Liver (tissue), 9 donors: ENCODE data around the gene ACKR2. TPM values are rescaled to one million over a fixed set of nuclear protein-coding genes. Genes with fewer than 3 reads are reported as not detected.
A peak's percentile ranks its signal among the peaks of the same experiment; 100 is the strongest.

ENCODE experiments used
- DNase-seq: peaks from one replicate; pipeline ENCODE4 v3.0.0-alpha.2; 2017; ENCODE audit warnings: low spot score
- H3K27ac ChIP-seq, 2 donors: one replicate each; pipeline ENCODE4 v1.7.0; 2013; ENCODE audit warnings: inconsistent platforms in 2 of 2, low read length in 2 of 2, control low read depth in 1 of 2, low read depth in 1 of 2, mild to moderate bottlenecking in 1 of 2
- H3K27me3 ChIP-seq, 4 donors: one replicate each; pipeline versions ENCODE4 v1.6.1 to v1.7.0; 2013; ENCODE audit warnings: low read length in 3 of 4, inconsistent platforms in 1 of 4, mild to moderate bottlenecking in 1 of 4, moderate library complexity in 1 of 4; ENCODE audit not compliant: control insufficient read depth in 4 of 4, insufficient read depth in 4 of 4
- H3K36me3 ChIP-seq, 4 donors: one replicate each; pipeline versions ENCODE4 v1.6.1 to v1.7.0; 2013; ENCODE audit warnings: low read length in 3 of 4, mild to moderate bottlenecking in 3 of 4, low read depth in 1 of 4, moderate library complexity in 1 of 4; ENCODE audit not compliant: control insufficient read depth in 4 of 4, insufficient read depth in 3 of 4
- H3K4me1 ChIP-seq, 4 donors: one replicate each; pipeline versions ENCODE4 v1.6.1 to v1.7.0; 2013; ENCODE audit warnings: low read length in 3 of 4, mild to moderate bottlenecking in 3 of 4, moderate library complexity in 1 of 4; ENCODE audit not compliant: control insufficient read depth in 4 of 4, insufficient read depth in 4 of 4
- H3K4me3 ChIP-seq, 3 donors: one replicate each; pipeline versions ENCODE4 v1.6.1 to v1.7.0; 2013; ENCODE audit warnings: low read length in 3 of 3, control low read depth in 1 of 3, low read depth in 1 of 3, mild to moderate bottlenecking in 1 of 3
- H3K9ac ChIP-seq, 2 donors: one replicate each; pipeline ENCODE4 v1.7.0; 2013; ENCODE audit warnings: low read length in 2 of 2, mild to moderate bottlenecking in 2 of 2, moderate library complexity in 2 of 2, control low read depth in 1 of 2, low read depth in 1 of 2
- H3K9me3 ChIP-seq, 4 donors: one replicate each; pipeline versions ENCODE4 v1.6.1 to v1.7.0; 2013; ENCODE audit warnings: low read length in 3 of 4; ENCODE audit not compliant: control insufficient read depth in 4 of 4
- ATF3 ChIP-seq: IDR thresholded peaks from 2 replicates; pipeline ENCODE4 v1.6.1; 2016; ENCODE audit warnings: antibody characterized with exemption
- CTCF ChIP-seq: fragments of 150-350 bp; IDR thresholded peaks from 2 replicates; pipeline ENCODE4 v1.5.1; 2017; ENCODE audit warnings: improper control_type of control experiment, low read depth, low read length; ENCODE audit not compliant: missing input control
- FOXA1 ChIP-seq: IDR thresholded peaks from 2 replicates; pipeline ENCODE4 v1.6.1; 2016; ENCODE audit warnings: antibody characterized with exemption
- GABPA ChIP-seq, 2 donors: IDR thresholded peaks in 1 of 2; conservative IDR thresholded peaks in 1 of 2; 2 replicates each; pipeline ENCODE4 v1.6.1; 2016; ENCODE audit warnings: antibody characterized with exemption in 2 of 2, mild to moderate bottlenecking in 1 of 2, moderate library complexity in 1 of 2
- JUND ChIP-seq, 2 donors: IDR thresholded peaks; 2 replicates each; pipeline ENCODE4 v1.6.1; 2016; ENCODE audit warnings: antibody characterized with exemption in 2 of 2
- NR2F2 ChIP-seq: IDR thresholded peaks from 2 replicates; pipeline ENCODE4 v1.6.1; 2016; ENCODE audit warnings: antibody characterized with exemption
- RAD21 ChIP-seq, 2 donors: IDR thresholded peaks; 2 replicates each; pipeline ENCODE4 v1.6.1; 2016; ENCODE audit warnings: antibody characterized with exemption in 2 of 2, mild to moderate bottlenecking in 2 of 2
- REST ChIP-seq: IDR thresholded peaks from 2 replicates; pipeline ENCODE4 v1.6.1; 2016; ENCODE audit warnings: antibody characterized with exemption, mild to moderate bottlenecking
- RXRA ChIP-seq, 2 donors: IDR thresholded peaks; 2 replicates each; pipeline ENCODE4 v1.6.1; 2017 to 2018; ENCODE audit warnings: antibody characterized with exemption in 2 of 2, mild to moderate bottlenecking in 1 of 2
- SP1 ChIP-seq: IDR thresholded peaks from 2 replicates; pipeline ENCODE4 v1.6.1; 2018; ENCODE audit warnings: antibody characterized with exemption, mild to moderate bottlenecking
- TAF1 ChIP-seq: conservative IDR thresholded peaks from 2 replicates; pipeline ENCODE4 v1.6.1; 2016; ENCODE audit warnings: antibody characterized with exemption, mild to moderate bottlenecking
- YY1 ChIP-seq: IDR thresholded peaks from 2 replicates; pipeline ENCODE4 v1.6.1; 2016; ENCODE audit warnings: antibody characterized with exemption, mild to moderate bottlenecking
- WGBS: extraction: QIAGEN DNeasy Blood & Tissue Kit; methylation state at CpG from one replicate; pipeline ENCODE4 v1.1.7; 2013; 5-methylcytosine and 5-hydroxymethylcytosine counted together
- polyA plus RNA-seq, 2 donors: library from polyadenylated mRNA; stranded (reverse) in 1 of 2; unstranded in 1 of 2; fragments of 200-250 nt in 1 of 2; fragments of >200 nt in 1 of 2; fragmentation: Nextera tagmentation in 1 of 2; extraction: Ambion mirVana in 1 of 2; gene quantifications; one replicate each; pipeline versions ENCODE4 v1.2.1 to v1.2.3, GENCODE V29; 2013 to 2015
- total RNA-seq, 2 donors: library from RNA; depleted of rRNA; stranded (reverse); fragments of >200 nt; gene quantifications; one replicate each; pipeline ENCODE4 v1.2.3, GENCODE V29; 2014
- TF ChIP-seq, protein P1 (sequence below): IDR thresholded peaks from 2 replicates; pipeline ENCODE4 v1.6.1; 2016; ENCODE audit warnings: antibody characterized with exemption
- TF ChIP-seq, protein P2 (sequence below): IDR thresholded peaks from 2 replicates; pipeline ENCODE4 v1.6.1; 2016; ENCODE audit warnings: antibody characterized with exemption
- donor health status: healthy.
- donor health status: healthy.
- donor health status: healthy.
- donor health status: healthy.
- donor health status: healthy.

ACKR2 gene
- total and polyA plus RNA-seq, 4 donors = 7.3 to 19.3 (median 10.8) TPM

DNA sequence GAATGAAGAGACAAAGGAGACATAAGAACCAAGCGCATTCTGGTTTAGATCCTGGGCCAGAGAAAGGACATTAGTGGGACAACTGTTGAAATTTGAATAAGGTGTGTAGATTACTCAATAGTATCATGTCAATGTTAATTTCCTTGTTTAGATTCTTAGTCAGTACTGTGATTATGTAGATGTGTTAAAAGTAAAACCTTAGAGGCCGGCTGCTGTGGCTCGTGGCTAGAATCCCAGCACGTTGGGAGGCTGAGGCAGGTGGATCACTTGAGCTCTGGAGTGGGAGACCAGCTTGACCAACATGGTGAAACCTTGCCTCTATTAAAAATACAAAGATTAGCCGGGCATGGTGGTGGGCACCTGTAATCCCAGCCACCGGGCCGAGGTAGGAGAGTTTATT is 39.8 kb downstream of the ACKR2 start:
- 94% methylated on average over 7 of the region's 7 CpGs for WGBS
- no peaks in the 10 kb centered on the region for H3K9me3 ChIP-seq
- peak; percentile 33 for DNase-seq
- no peaks in the 10 kb centered on the region for H3K36me3 ChIP-seq
- H3K9ac ChIP-seq = no peak overlapping the region
- H3K4me3 ChIP-seq = no peak overlapping the region
- H3K27ac ChIP-seq = no peak overlapping the region
- peaks cover 26 to 49% (median 43%) of the 10 kb centered on the region in 4 donors for H3K4me1 ChIP-seq
- TF ChIP-seq YY1 (no peak), REST (no peak), CTCF (no peak), FOXA1 (no peak), NR2F2 (no peak), GABPA (IDR thresholded peaks at IDR 0.05 in 1 of 2, conservative IDR thresholded peaks at IDR 0.05 in 1 of 2) (no peak), ATF3 (no peak), TAF1 (no peak), JUND (IDR thresholded peaks at IDR 0.05) (no peak), RAD21 (IDR thresholded peaks at IDR 0.05) (no peak), SP1 (no peak)
- TF ChIP-seq, protein P1, sequence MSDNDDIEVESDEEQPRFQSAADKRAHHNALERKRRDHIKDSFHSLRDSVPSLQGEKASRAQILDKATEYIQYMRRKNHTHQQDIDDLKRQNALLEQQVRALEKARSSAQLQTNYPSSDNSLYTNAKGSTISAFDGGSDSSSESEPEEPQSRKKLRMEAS = no peak
- TF ChIP-seq, protein P2, sequence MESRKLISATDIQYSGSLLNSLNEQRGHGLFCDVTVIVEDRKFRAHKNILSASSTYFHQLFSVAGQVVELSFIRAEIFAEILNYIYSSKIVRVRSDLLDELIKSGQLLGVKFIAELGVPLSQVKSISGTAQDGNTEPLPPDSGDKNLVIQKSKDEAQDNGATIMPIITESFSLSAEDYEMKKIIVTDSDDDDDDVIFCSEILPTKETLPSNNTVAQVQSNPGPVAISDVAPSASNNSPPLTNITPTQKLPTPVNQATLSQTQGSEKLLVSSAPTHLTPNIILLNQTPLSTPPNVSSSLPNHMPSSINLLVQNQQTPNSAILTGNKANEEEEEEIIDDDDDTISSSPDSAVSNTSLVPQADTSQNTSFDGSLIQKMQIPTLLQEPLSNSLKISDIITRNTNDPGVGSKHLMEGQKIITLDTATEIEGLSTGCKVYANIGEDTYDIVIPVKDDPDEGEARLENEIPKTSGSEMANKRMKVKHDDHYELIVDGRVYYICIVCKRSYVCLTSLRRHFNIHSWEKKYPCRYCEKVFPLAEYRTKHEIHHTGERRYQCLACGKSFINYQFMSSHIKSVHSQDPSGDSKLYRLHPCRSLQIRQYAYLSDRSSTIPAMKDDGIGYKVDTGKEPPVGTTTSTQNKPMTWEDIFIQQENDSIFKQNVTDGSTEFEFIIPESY = no peak
- H3K27me3 ChIP-seq = no peaks in the 10 kb centered on the region

GRCh38 chr3:42850263-42850662 is 41.0 kb downstream of the ACKR2 start:
- no peak overlapping the region for H3K9ac ChIP-seq
- peaks cover 26 to 56% (median 51%) of the 10 kb centered on the region in 4 donors for H3K4me1 ChIP-seq
- H3K4me3 ChIP-seq = no peak overlapping the region
- 93% methylated on average over 3 of the region's 3 CpGs for WGBS
- H3K27me3 ChIP-seq = no peaks in the 10 kb centered on the region
- H3K9me3 ChIP-seq = no peaks in the 10 kb centered on the region
- H3K36me3 ChIP-seq = no peaks in the 10 kb centered on the region
- no peak overlapping the region for H3K27ac ChIP-seq
- no peak for DNase-seq
- TF ChIP-seq, protein P1 = no peak
- TF ChIP-seq FOXA1 (no peak), GABPA (IDR thresholded peaks at IDR 0.05 in 1 of 2, conservative IDR thresholded peaks at IDR 0.05 in 1 of 2) (no peak), TAF1 (no peak), RXRA (IDR thresholded peaks at IDR 0.05) (no peak), REST (no peak), SP1 (no peak), JUND (IDR thresholded peaks at IDR 0.05) (no peak), ATF3 (no peak), CTCF (no peak)
